Central memory CD8-positive, alpha-beta T cell (primary cell): Measurements from ENCODE around the gene FBXL2.
A peak's percentile ranks its signal among the peaks of the same experiment; 100 is the strongest.
"Not testable (repeated sequence)": the region's sequence is repeated elsewhere in the genome, so short reads cannot be mapped to it uniquely, and the experiment has no call there.

ENCODE experiments used
- ATAC-seq: fragments of 150-1000 bp; cut with Tn5 transposase; replicated peaks from 2 replicates; pipeline ENCODE4 v1.10.0; 2022; ENCODE audit warnings: mild to moderate bottlenecking, moderate FRiP score, moderate number of reproducible peaks; ENCODE audit not compliant: poor library complexity, severe bottlenecking; ENCODE audit errors: extremely low read depth
- DNase-seq, 2 donors: peaks; one replicate each; pipeline ENCODE4 v3.0.0; 2021; ENCODE audit warnings: low spot score in 2 of 2
- H3K27ac Mint-ChIP-seq: one replicate; pipeline ENCODE4 v1.8.0; 2022; ENCODE audit warnings: low read depth, mild to moderate bottlenecking, moderate library complexity, mixed read lengths
- H3K27me3 Mint-ChIP-seq: one replicate; pipeline ENCODE4 v1.8.0; 2022; ENCODE audit warnings: mixed read lengths
- H3K36me3 Mint-ChIP-seq: one replicate; pipeline ENCODE4 v1.8.0; 2022; ENCODE audit warnings: mild to moderate bottlenecking, moderate library complexity, mixed read lengths; ENCODE audit not compliant: insufficient read depth
- H3K4me1 Mint-ChIP-seq: one replicate; pipeline ENCODE4 v1.8.0; 2022; ENCODE audit warnings: mixed read lengths
- H3K4me3 Mint-ChIP-seq: one replicate; pipeline ENCODE4 v1.8.0; 2022; ENCODE audit warnings: mild to moderate bottlenecking, moderate library complexity, mixed read lengths
- H3K9me3 Mint-ChIP-seq: one replicate; pipeline ENCODE4 v1.8.0; 2022; ENCODE audit warnings: mixed read lengths

FBXL2 gene

DNA sequence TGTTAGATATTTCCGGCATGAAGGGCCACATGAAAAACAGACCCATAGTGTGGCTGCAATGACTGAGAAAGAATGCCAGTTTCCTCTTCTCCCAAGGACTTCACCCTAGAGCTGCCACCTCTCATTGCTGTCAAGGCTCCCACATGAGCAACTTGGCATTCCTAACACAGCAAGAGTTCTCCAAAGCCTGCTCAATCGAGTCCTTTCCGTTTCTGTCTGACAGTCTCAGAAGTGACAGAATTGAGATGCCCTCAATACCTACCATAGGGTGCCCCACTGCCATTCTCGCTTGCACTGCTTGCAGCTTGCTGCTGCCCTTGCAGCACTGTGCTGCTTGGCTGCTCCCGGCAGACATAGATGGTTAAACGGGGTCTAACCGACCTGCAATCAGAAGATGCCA, 118.7 kb downstream of the FBXL2 start:
- Mint-ChIP-seq H3K27ac (no peak overlapping the region), H3K4me3 (no peak overlapping the region), H3K9me3 (no peaks in the 10 kb centered on the region), H3K27me3 (no peaks in the 10 kb centered on the region), H3K36me3 (peaks cover 65% of the 10 kb centered on the region), H3K4me1 (peaks cover 6% of the 10 kb centered on the region)
- ATAC-seq (no peak), DNase-seq (no peak)

DNA sequence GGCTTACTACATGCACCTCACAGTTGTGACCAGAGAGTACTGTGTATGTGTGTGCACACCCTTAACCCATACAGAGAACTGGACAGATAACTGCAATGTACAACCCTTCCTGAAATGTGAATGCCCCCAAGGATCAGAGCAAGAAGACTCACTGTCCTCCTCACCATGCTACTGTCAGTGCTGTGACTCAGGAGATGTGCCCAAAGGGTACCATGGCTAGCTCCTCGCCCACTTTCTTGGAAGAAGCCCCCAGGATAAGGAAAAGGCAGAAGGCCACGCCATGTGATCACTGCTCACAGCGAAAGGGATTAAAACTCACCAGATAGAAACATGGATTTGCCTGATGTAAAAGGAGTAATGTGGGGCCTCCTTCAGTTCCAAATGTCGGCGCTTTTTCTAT, 121.2 kb downstream of the FBXL2 start:
- no peak overlapping the region for H3K4me3 Mint-ChIP-seq
- H3K36me3 Mint-ChIP-seq, result peaks cover 68% of the 10 kb centered on the region
- ATAC-seq (no peak), DNase-seq (no peak)
- H3K4me1 Mint-ChIP-seq, result no peaks in the 10 kb centered on the region
- H3K27me3 Mint-ChIP-seq, result no peaks in the 10 kb centered on the region
- H3K9me3 Mint-ChIP-seq, result no peaks in the 10 kb centered on the region
- peak overlapping the region; percentile 45 for H3K27ac Mint-ChIP-seq

DNA sequence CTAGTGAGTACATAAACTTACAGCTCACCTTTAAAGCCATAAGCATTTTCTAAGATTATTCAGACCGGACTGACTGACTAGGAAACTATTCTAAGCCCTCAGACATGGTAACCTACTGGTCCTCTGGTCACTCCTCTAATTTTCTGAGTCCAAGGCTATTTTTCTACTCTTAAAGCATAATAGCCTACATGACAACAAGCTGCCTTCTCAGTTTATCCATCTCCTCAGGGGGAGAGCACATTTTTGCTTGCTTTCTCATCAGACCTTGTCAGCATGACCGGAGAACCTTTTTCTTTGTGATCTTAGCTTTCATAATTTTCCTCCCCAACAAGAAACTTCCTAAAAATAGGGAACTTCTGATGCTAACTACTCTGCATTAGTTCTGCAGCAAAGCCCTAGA, 124.5 kb downstream of the FBXL2 start:
- H3K27me3 Mint-ChIP-seq, result no peaks in the 10 kb centered on the region
- H3K27ac Mint-ChIP-seq, result no peak overlapping the region
- no peak overlapping the region for H3K4me3 Mint-ChIP-seq
- H3K4me1 Mint-ChIP-seq, result no peaks in the 10 kb centered on the region
- H3K36me3 Mint-ChIP-seq, result peaks cover 55% of the 10 kb centered on the region
- H3K9me3 Mint-ChIP-seq, result no peaks in the 10 kb centered on the region
- DNase-seq, result no peak
- ATAC-seq, result no peak

DNA sequence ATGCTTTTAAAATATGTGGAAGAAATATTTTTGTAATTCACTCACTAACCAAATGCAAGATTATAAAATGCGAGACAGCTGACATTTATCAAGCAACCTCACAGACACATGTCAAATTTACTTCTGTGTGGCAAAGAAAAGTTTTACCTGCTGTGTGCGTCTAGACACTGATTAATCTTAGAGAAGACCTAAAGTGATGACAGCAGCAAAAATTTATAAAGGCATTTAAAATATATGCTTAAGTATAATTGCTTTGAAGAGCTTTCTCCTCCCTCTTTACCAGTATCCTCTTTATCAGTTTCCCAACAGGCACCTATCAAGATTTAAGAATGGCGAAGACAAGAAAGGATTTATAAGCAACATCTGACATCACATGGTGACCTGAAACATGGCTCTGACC, 125.7 kb downstream of the FBXL2 start:
- DNase-seq (no peak), ATAC-seq (no peak)
- peaks cover 54% of the 10 kb centered on the region for H3K36me3 Mint-ChIP-seq
- no peaks in the 10 kb centered on the region for H3K4me1 Mint-ChIP-seq
- no peaks in the 10 kb centered on the region for H3K27me3 Mint-ChIP-seq
- no peak overlapping the region for H3K4me3 Mint-ChIP-seq
- H3K27ac Mint-ChIP-seq, result no peak overlapping the region
- H3K9me3 Mint-ChIP-seq, result no peaks in the 10 kb centered on the region

DNA sequence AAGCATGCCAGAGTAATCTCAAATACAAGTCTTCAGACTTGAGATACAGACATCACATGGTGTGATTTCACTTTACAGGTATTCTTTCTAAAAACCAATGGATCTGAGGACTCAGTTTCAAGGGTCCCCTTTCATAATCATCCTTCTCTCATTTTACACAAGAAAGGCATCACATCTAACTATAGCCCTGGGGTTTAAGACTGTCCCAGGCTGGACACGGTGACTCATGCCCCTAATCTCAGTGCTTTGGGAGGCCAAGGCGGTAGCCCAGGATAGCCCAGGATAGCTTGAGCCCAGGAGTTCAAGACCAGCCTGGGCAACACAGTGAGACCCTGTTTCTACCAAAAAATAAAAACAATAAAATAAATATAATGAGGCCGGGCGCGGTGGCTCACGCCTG, 126.5 kb downstream of the FBXL2 start:
- Mint-ChIP-seq H3K4me3 (no peak overlapping the region), H3K4me1 (no peaks in the 10 kb centered on the region), H3K27ac (no peak overlapping the region), H3K36me3 (peaks cover 57% of the 10 kb centered on the region), H3K27me3 (no peaks in the 10 kb centered on the region), H3K9me3 (no peaks in the 10 kb centered on the region)
- DNase-seq (no peak), ATAC-seq (no peak)

DNA sequence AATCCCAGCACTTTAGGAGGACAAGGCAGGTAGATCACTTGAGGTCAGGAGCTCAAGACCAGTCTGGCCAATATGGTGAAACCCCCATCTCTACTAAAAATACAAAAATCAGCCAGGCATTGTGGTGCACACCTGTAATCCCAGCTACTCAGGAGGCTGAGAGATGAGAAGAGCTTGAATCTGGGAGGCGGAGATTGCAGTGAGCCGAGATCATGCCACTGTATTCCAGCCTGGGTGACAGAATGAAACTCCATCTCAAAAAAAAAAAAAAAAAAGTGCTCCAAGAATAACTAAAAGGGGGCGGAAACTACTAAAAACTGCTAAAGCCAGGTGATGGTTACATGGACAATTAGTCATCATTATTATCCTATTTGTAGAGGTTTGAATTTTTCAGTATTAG, 133.6 kb downstream of the FBXL2 start:
- H3K4me1 Mint-ChIP-seq, H3K27ac Mint-ChIP-seq, H3K4me3 Mint-ChIP-seq, ATAC-seq, H3K9me3 Mint-ChIP-seq, DNase-seq, H3K27me3 Mint-ChIP-seq: not testable (repeated sequence)
- H3K36me3 Mint-ChIP-seq, result peaks cover 59% of the 10 kb centered on the region

DNA sequence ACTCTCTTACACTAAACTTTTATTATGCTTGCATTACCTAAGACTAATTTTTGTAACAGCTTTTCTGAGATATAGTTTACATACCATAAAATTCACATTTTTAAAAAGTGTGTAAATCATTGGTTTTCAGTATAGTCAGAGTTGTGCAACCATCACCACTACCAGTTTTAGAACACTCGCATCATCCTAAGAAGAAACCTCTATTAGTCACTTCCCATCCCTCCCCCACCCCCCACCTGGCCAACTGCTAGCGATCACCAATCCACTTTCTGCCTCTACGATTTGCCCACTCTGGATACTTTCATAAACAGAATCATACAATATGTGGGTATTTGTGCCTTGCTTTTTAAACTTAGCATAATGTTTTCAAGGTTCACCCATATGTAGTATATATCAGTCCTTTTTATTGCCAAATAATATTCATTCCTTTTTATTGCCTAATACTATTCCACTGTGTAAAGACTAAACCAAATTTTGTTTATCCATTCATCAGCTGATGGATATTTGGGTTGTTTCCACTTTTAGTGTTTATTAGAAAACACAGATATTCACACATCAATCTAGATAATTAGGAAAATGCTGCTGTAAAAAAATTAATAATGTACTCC, 139.9 kb downstream of the FBXL2 start:
- Mint-ChIP-seq H3K36me3 (peaks cover 43% of the 10 kb centered on the region), H3K27ac (peak overlapping the region; percentile 40), H3K9me3 (no peaks in the 10 kb centered on the region), H3K4me1 (peaks cover 20% of the 10 kb centered on the region), H3K27me3 (no peaks in the 10 kb centered on the region), H3K4me3 (no peak overlapping the region)
- ATAC-seq (no peak), DNase-seq (no peak)

DNA sequence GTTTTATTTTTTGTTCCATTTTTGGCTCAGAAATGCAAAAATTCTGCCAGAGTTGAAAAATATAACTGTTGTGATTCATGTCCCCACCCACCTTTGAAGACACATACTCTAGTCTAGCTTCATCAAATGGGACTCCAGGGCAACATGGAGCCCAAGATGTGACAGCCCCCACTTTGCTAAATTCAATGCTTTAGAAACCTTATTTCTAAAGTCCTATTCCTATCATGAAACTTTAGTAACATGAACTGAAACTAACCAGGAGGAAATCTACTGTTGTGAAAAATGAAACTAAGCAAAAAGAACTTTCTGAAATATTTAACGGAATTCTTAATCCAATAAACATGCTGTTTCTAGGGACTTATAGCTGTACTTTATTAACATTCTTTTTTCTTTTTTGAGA, 142.7 kb downstream of the FBXL2 start:
- Mint-ChIP-seq H3K4me3 (no peak overlapping the region), H3K27ac (no peak overlapping the region), H3K9me3 (no peaks in the 10 kb centered on the region), H3K27me3 (no peaks in the 10 kb centered on the region), H3K4me1 (peaks cover 20% of the 10 kb centered on the region), H3K36me3 (peaks cover 35% of the 10 kb centered on the region)
- DNase-seq (no peak), ATAC-seq (no peak)

DNA sequence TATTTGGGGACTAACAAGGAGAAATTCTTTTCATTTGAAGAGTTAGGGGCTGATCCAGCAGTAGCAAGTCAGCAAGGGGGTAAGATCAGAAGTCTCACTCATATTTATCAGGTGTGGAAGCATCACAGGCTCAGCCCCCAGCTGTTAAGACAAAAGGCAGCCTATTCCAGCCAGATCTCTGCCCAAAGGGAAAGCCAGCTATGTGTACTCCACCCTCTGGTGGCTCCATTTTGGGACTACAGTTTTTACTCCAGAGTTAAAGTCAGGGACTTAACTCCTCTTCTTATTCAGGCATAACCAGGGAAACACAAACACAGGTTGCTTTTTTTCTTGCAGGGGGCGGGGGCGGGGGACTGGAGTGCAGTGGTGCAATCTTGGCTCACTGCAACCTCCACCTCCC, 143.7 kb downstream of the FBXL2 start:
- Mint-ChIP-seq H3K36me3 (peaks cover 40% of the 10 kb centered on the region), H3K4me3 (no peak overlapping the region), H3K9me3 (no peaks in the 10 kb centered on the region), H3K4me1 (peaks cover 14% of the 10 kb centered on the region), H3K27me3 (no peaks in the 10 kb centered on the region), H3K27ac (no peak overlapping the region)
- no peak for DNase-seq
- ATAC-seq, result no peak

DNA sequence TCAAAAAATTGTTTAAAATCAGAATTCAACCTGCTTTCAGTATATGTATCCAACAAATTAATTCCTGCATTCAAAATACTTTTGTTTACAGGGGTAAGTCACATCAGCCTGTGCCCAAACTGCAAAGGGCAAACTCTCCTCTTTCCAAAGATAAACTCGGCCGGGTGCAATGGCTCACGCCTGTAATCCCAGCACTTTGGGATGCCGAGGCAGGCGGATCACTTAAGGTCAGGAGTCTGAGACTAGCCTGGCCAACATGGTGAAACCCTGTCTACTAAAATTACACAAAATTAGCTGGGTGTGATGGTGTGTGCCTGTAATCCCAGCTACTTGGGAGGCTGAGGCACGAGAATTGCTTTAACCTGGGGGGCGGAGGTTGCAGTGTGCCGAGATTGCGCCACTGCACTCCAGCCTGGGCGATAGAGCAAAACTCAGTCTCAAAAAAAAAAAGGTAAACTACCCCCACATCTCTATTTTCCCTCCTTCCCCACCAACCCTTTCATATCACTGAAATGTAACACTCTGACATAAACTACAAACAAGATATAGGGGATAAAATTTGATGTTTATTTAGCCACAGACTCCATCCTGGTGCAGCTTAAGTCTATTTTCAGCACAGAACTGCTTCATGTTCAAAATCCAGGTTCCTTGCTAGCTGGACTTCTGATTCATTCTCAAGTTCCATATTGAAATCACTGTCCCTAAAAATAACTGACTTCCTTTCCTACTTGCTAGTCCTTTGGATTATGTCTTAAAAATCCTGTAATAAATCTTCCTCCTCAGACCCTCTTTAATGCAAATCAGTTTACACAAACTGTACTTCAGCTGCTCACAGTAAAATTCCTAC, 147.6 kb downstream of the FBXL2 start:
- H3K27me3 Mint-ChIP-seq, result no peaks in the 10 kb centered on the region
- no peak for ATAC-seq
- peak overlapping the region; percentile 64 for H3K27ac Mint-ChIP-seq
- H3K4me3 Mint-ChIP-seq, result no peak overlapping the region
- no peaks in the 10 kb centered on the region for H3K9me3 Mint-ChIP-seq
- DNase-seq, result no peak
- peaks cover 35% of the 10 kb centered on the region for H3K4me1 Mint-ChIP-seq
- peaks cover 30% of the 10 kb centered on the region for H3K36me3 Mint-ChIP-seq

DNA sequence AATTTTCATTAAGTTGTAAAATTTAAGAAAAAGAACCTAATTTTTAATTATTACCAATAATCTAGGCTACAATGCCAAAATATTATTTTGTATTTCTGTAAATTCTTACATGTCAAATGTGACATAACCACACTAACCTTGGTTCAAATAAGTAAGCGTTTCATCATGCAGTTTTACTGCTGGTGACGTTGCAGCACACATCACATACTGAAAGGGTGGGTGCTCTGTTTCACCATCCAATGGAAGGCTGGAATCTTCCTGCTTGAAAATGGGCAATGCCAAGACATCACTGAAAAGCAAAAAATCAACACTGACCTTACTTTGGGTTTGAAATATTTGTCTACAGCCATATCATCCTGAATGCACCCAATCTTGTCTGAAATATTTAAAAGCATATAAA, 148.2 kb downstream of the FBXL2 start:
- Mint-ChIP-seq H3K27ac (peak overlapping the region; percentile 64), H3K4me1 (peaks cover 41% of the 10 kb centered on the region), H3K9me3 (no peaks in the 10 kb centered on the region), H3K36me3 (peaks cover 27% of the 10 kb centered on the region), H3K27me3 (no peaks in the 10 kb centered on the region), H3K4me3 (no peak overlapping the region)
- ATAC-seq, result no peak
- no peak for DNase-seq

DNA sequence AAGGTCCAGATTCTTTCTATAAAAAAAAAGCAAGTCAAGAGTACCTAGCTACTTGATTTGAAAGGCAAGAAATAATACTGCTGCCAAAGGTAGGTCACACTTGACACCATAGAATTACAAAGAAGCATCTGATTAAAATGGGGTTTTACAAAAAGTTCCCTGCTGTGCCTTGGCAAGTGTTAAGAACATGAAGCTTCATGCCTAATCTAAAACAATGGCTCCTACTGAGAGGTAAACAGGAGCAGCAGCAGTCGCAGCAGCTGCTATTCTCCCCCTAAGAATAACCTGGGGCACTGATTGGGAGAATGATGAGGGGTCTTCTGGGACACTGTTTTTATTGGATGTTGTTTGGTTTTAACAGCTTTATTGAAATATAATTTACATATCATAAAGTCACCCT, 148.8 kb downstream of the FBXL2 start:
- H3K4me1 Mint-ChIP-seq, result peaks cover 47% of the 10 kb centered on the region
- ATAC-seq (no peak), DNase-seq (no peak)
- H3K9me3 Mint-ChIP-seq, result no peaks in the 10 kb centered on the region
- no peaks in the 10 kb centered on the region for H3K27me3 Mint-ChIP-seq
- no peak overlapping the region for H3K4me3 Mint-ChIP-seq
- no peak overlapping the region for H3K27ac Mint-ChIP-seq
- peaks cover 25% of the 10 kb centered on the region for H3K36me3 Mint-ChIP-seq

DNA sequence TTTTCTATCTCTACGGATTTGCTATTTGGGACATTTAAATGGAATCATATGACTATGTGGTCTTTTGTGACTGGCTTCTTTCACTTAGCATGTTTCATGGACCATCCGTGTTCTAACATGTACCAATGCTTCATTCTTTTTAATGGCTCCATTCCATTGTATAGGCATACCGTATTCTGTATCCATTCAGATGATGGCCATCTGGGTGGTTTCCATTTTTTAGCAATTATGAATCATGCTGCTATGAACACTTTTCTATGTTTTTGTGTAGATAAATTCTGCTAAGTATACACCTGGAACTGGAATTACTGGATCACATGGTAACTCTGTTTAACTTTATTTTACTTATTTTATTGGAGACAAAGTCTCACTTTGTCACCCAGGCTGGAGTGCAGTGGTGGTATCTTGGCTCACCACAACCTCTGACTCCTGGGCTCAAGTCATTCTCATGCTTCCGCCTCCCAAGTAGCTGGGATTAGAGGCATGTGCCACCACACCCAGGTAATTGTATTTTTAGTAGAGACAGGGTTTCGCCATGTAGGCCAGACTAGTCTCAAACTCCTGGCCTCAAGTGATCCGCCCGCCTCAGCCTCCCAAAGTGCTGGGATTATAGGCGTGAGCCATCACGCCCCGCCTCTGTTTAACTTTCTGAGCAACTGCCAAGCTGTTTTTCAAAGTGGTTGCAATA, 149.5 kb downstream of the FBXL2 start:
- Mint-ChIP-seq H3K4me1 (peaks cover 54% of the 10 kb centered on the region), H3K4me3 (no peak overlapping the region), H3K27ac (no peak overlapping the region), H3K36me3 (peaks cover 20% of the 10 kb centered on the region), H3K27me3 (no peaks in the 10 kb centered on the region), H3K9me3 (no peaks in the 10 kb centered on the region)
- no peak for ATAC-seq
- DNase-seq, result no peak
